Upper lobe of left lung (tissue), 6 donors: ENCODE results near the gene ZNF584. TPM values are rescaled to one million over a fixed set of nuclear protein-coding genes. Genes with fewer than 3 reads are reported as not detected.

ENCODE experiments used
- ATAC-seq, 2 donors: fragments of 200-7000 bp; cut with Tn5 transposase; one replicate each; pipeline ENCODE4 v1.9.1; 2022; ENCODE audit warnings: mild to moderate bottlenecking in 2 of 2, moderate library complexity in 2 of 2; ENCODE audit not compliant: low FRiP score in 2 of 2
- DNase-seq, 2 donors: peaks; one replicate each; pipeline ENCODE4 v3.0.0-alpha.2; 2019 to 2020
- H3K27ac ChIP-seq, 4 donors: fragments of 200-600 bp; sonication (generic); one replicate each; pipeline ENCODE4 v1.5.1; 2016 to 2019
- H3K27me3 ChIP-seq, 4 donors: fragments of 200-600 bp; sonication (generic); one replicate each; pipeline ENCODE4 v1.5.1; 2017 to 2019
- H3K36me3 ChIP-seq, 4 donors: fragments of 200-600 bp; sonication (generic); one replicate each; pipeline ENCODE4 v1.5.1; 2016 to 2019
- H3K4me1 ChIP-seq, 4 donors: fragments of 200-600 bp; sonication (generic); one replicate each; pipeline ENCODE4 v1.5.1; 2018 to 2019
- H3K4me3 ChIP-seq, 4 donors: fragments of 200-600 bp; sonication (generic); one replicate each; pipeline ENCODE4 v1.5.1; 2017 to 2019; ENCODE audit warnings: mild to moderate bottlenecking in 2 of 4, moderate library complexity in 1 of 4
- H3K9me3 ChIP-seq, 4 donors: fragments of 200-600 bp; sonication (generic); one replicate each; pipeline ENCODE4 v1.5.1; 2018 to 2019
- EP300 ChIP-seq, 4 donors: sonication (generic); formaldehyde crosslinking; IDR thresholded peaks; one replicate each; pipeline ENCODE4 v1.5.1; 2017; ENCODE audit warnings: antibody characterized with exemption in 4 of 4, control low read depth in 2 of 4
- POLR2A ChIP-seq, 4 donors: fragments of 450-650 bp; IDR thresholded peaks; one replicate each; pipeline ENCODE4 v1.5.1; 2016 to 2017; ENCODE audit warnings: antibody characterized with exemption in 4 of 4, mild to moderate bottlenecking in 2 of 4
- POLR2AphosphoS5 ChIP-seq, 2 donors: sonication (generic); formaldehyde crosslinking; IDR thresholded peaks; one replicate each; pipeline ENCODE4 v1.5.1; 2017; ENCODE audit warnings: antibody characterized with exemption in 2 of 2
- WGBS, 2 donors: methylation state at CpG; one replicate each; pipeline ENCODE4 v1.1.5; 2017 to 2018; 5-methylcytosine and 5-hydroxymethylcytosine counted together
- total RNA-seq, 6 donors: library from RNA; depleted of rRNA in 4 of 6; stranded (reverse); fragments of >200 nt in 4 of 6; gene quantifications; one replicate each; pipeline versions ENCODE4 v1.1.0 to v1.2.1, GENCODE V29; 2016 to 2021
- TF ChIP-seq, protein P1 (sequence below), 6 experiments: fragments of 450-650 bp in 4 of 6; fragments of 200-600 bp in 2 of 6; sonication (generic) in 2 of 6; IDR thresholded peaks; one replicate each; pipeline ENCODE4 v1.5.1; 2016 to 2019; ENCODE audit warnings: antibody characterized with exemption in 6 of 6
- donor health status: DM: no; HTN: no; CAD: no; lungs with moderate emphysema.
- donor health status: DM: no; HTN: yes; CAD: no; lungs with severe emphysema.

The ZNF584 gene
- total RNA-seq, 6 donors from 2014 or later: 7.4 to 31.0 (median 13.1) TPM

DNA sequence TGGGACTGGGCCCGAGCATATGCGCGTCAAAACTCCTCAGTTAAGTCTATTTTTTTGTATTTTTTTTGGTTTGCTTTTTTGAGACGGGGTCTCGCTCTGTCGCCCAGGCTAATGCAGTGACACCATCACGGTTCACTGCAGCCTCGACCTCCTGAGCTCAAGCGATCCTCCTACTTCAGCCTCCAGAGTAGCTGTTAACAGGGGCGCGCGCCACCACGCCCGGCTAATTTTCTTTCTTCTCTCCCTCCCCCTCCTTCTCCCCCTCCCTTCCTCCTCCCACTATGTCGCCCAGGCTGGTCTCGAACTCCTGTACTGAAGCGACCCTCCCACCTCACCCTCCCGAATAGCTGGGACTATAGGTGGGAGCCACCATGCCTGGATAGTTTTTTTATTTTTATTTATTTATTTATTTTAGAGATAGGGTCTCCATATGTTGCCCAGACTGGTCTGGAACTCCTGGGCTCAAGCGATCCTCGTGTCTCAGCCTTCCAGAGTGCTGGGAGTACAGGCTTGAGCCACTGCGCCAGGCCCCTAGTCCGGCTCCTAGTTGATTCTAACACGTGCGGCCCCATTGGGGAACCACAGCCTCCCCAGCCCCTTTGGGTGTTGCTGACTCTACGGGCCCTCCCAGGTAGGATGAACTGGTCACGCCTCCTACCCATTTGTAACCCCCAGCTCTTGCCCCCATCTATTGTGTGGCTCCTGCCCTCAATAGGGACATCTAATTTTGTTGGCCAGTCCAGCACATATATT lies 26.8 kb upstream of the ZNF584 start:
- DNase-seq (no peak), ATAC-seq (no peak)
- Histone ChIP-seq H3K36me3 (no peaks in the 10 kb centered on the region), H3K27ac (peak overlapping the region; percentile 87 to 92 (median 89)), H3K9me3 (no peaks in the 10 kb centered on the region), H3K27me3 (no peaks in the 10 kb centered on the region), H3K4me3 (peak overlapping the region; percentile 57 to 86 (median 74)), H3K4me1 (peaks cover 27 to 46% (median 30%) of the 10 kb centered on the region in 4 donors)
- WGBS, 2 donors: 26 to 30% methylated on average over 26 of the region's 26 CpGs
- TF ChIP-seq EP300 (IDR thresholded peaks at IDR 0.05): no peak
- TF ChIP-seq POLR2AphosphoS5 (IDR thresholded peaks at IDR 0.05): no peak
- TF ChIP-seq, protein P1, sequence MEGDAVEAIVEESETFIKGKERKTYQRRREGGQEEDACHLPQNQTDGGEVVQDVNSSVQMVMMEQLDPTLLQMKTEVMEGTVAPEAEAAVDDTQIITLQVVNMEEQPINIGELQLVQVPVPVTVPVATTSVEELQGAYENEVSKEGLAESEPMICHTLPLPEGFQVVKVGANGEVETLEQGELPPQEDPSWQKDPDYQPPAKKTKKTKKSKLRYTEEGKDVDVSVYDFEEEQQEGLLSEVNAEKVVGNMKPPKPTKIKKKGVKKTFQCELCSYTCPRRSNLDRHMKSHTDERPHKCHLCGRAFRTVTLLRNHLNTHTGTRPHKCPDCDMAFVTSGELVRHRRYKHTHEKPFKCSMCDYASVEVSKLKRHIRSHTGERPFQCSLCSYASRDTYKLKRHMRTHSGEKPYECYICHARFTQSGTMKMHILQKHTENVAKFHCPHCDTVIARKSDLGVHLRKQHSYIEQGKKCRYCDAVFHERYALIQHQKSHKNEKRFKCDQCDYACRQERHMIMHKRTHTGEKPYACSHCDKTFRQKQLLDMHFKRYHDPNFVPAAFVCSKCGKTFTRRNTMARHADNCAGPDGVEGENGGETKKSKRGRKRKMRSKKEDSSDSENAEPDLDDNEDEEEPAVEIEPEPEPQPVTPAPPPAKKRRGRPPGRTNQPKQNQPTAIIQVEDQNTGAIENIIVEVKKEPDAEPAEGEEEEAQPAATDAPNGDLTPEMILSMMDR (IDR thresholded peaks at IDR 0.05): no peak
- TF ChIP-seq POLR2A (IDR thresholded peaks at IDR 0.05): peak in 1 of 4 donors; percentile 11

GRCh38 chr19:58382997-58383603 lies 25.3 kb upstream of the ZNF584 start:
- H3K4me1 ChIP-seq: peaks cover 31 to 54% (median 38%) of the 10 kb centered on the region in 4 donors
- H3K4me3 ChIP-seq: no peak overlapping the region
- no peak overlapping the region for H3K27ac ChIP-seq
- no peak for DNase-seq
- H3K9me3 ChIP-seq: no peaks in the 10 kb centered on the region
- H3K36me3 ChIP-seq: peaks cover 0 to under 1% (median 0%) of the 10 kb centered on the region in 4 donors
- H3K27me3 ChIP-seq: no peaks in the 10 kb centered on the region
- no peak for ATAC-seq
- WGBS, 2 donors: 92 to 96% methylated on average over 4 to 6 of the region's 6 CpGs
- TF ChIP-seq, protein P1 (IDR thresholded peaks at IDR 0.05): no peak
- TF ChIP-seq EP300 (IDR thresholded peaks at IDR 0.05): no peak
- TF ChIP-seq POLR2AphosphoS5 (IDR thresholded peaks at IDR 0.05): no peak
- TF ChIP-seq POLR2A (IDR thresholded peaks at IDR 0.05): no peak

- Histone ChIP-seq H3K27ac (peak overlapping the region; percentile 90 to 98 (median 94)), H3K36me3 (peaks cover 4 to 20% (median 9%) of the 10 kb centered on the region in 4 donors), H3K27me3 (no peaks in the 10 kb centered on the region), H3K4me3 (peak overlapping the region in 3 of 4 donors; percentile 74 to 93 (median 85)), H3K9me3 (no peaks in the 10 kb centered on the region), H3K4me1 (peaks cover 30 to 50% (median 37%) of the 10 kb centered on the region in 4 donors)
- no peak for ATAC-seq
- DNase-seq: no peak
- 90% methylated on average over 9 of the region's 9 CpGs; no CpG with 5 or more reads in 1 of the 2 donors for WGBS, 2 donors
- TF ChIP-seq POLR2A (IDR thresholded peaks at IDR 0.05) (no peak), EP300 (IDR thresholded peaks at IDR 0.05) (no peak), POLR2AphosphoS5 (IDR thresholded peaks at IDR 0.05) (no peak)
- TF ChIP-seq, protein P1 (IDR thresholded peaks at IDR 0.05): no peak
These were observed 23.0 kb upstream of the ZNF584 start for GRCh38 chr19:58385313-58385890.

- H3K27me3 ChIP-seq: no peaks in the 10 kb centered on the region
- WGBS, 2 donors: 12 to 15% methylated on average over 17 to 24 of the region's 36 CpGs
- ATAC-seq (peak in 1 of 2 donors; percentile 34), DNase-seq (no peak)
- H3K4me3 ChIP-seq: peak overlapping the region; percentile 56 to 93 (median 80)
- peaks cover 29 to 54% (median 37%) of the 10 kb centered on the region in 4 donors for H3K4me1 ChIP-seq
- no peaks in the 10 kb centered on the region for H3K9me3 ChIP-seq
- peak overlapping the region; percentile 90 to 98 (median 94) for H3K27ac ChIP-seq
- H3K36me3 ChIP-seq: peaks cover 4 to 26% (median 12%) of the 10 kb centered on the region in 4 donors
- TF ChIP-seq, protein P1 (IDR thresholded peaks at IDR 0.05): no peak
- TF ChIP-seq POLR2A (IDR thresholded peaks at IDR 0.05) (no peak), POLR2AphosphoS5 (IDR thresholded peaks at IDR 0.05) (no peak), EP300 (IDR thresholded peaks at IDR 0.05) (no peak)
These were observed 22.4 kb upstream of the ZNF584 start for GRCh38 chr19:58385891-58386575.
